Lung (tissue), 12 donors: ENCODE results near the gene GALNT2. TPM values are rescaled to one million over a fixed set of nuclear protein-coding genes. Genes with fewer than 3 reads are reported as not detected.

Experiments used
- ATAC-seq: fragments of 200-7000 bp; cut with Tn5 transposase; one replicate; pipeline ENCODE4 v1.9.1; 2020; ENCODE audit warnings: moderate number of reproducible peaks; ENCODE audit not compliant: insufficient read depth, low FRiP score
- DNase-seq, 3 donors: peaks; one replicate each; pipeline ENCODE4 v3.0.0-alpha.2; 2013 to 2017
- H3K27ac ChIP-seq, 2 donors: one replicate each; pipeline ENCODE4 v1.5.1; 2013; ENCODE audit warnings: mild to moderate bottlenecking in 2 of 2, moderate library complexity in 2 of 2, control low read depth in 1 of 2, inconsistent platforms in 1 of 2, low read depth in 1 of 2, low read length in 1 of 2
- H3K27me3 ChIP-seq, 3 donors: one replicate each; pipeline ENCODE4 v1.5.1; 2013; ENCODE audit warnings: low read length in 2 of 3; ENCODE audit not compliant: control insufficient read depth in 3 of 3, insufficient read depth in 3 of 3
- H3K36me3 ChIP-seq, 4 donors: one replicate each; pipeline ENCODE4 v1.5.1; 2013; ENCODE audit warnings: low read length in 4 of 4, mild to moderate bottlenecking in 1 of 4, moderate library complexity in 1 of 4; ENCODE audit not compliant: control insufficient read depth in 4 of 4, insufficient read depth in 4 of 4
- H3K4me1 ChIP-seq, 5 donors: one replicate each; pipeline ENCODE4 v1.5.1; 2013; ENCODE audit warnings: low read length in 5 of 5, mild to moderate bottlenecking in 2 of 5, moderate library complexity in 1 of 5; ENCODE audit not compliant: control insufficient read depth in 5 of 5, insufficient read depth in 5 of 5
- H3K4me3 ChIP-seq: one replicate; pipeline ENCODE4 v1.5.1; 2013; ENCODE audit warnings: mild to moderate bottlenecking, control low read depth, moderate library complexity
- H3K9ac ChIP-seq, 2 donors: one replicate each; pipeline ENCODE4 v1.5.1; 2013; ENCODE audit warnings: low read length in 2 of 2, control low read depth in 1 of 2; ENCODE audit not compliant: insufficient read depth in 1 of 2
- H3K9me3 ChIP-seq, 4 donors: one replicate each; pipeline ENCODE4 v1.5.1; 2013; ENCODE audit warnings: low read length in 3 of 4, mild to moderate bottlenecking in 1 of 4, moderate library complexity in 1 of 4; ENCODE audit not compliant: control insufficient read depth in 4 of 4, insufficient read depth in 3 of 4
- CTCF ChIP-seq: IDR thresholded peaks from 2 replicates; pipeline ENCODE4 v1.5.1; 2012; ENCODE audit warnings: mild to moderate bottlenecking; ENCODE audit errors: control extremely low read depth, extremely low read depth
- WGBS, 2 donors: extraction: QIAGEN DNeasy Blood & Tissue Kit; methylation state at CpG; one replicate each; pipeline ENCODE4 v1.1.7; 2013; 5-methylcytosine and 5-hydroxymethylcytosine counted together
- polyA plus RNA-seq, 2 donors: library from polyadenylated mRNA; stranded (reverse); fragments of 200-250 nt; gene quantifications; one replicate each; pipeline ENCODE4 v1.2.1, GENCODE V29; 2013
- total RNA-seq, 2 donors: library from RNA; depleted of rRNA in 1 of 2; stranded (reverse); fragments of >200 nt in 1 of 2; gene quantifications; one replicate each; pipeline ENCODE4 v1.2.1, GENCODE V29; 2014 to 2021
- donor health status: control.
- donor health status: control.
- donor health status: Bipolar disorder and iron deficiency.
- donor health status: healthy.
- donor health status: DM: yes; HTN: yes; CAD: no.

GALNT2 gene
- total and polyA plus RNA-seq, 4 donors, result 23.1 to 101 (median 58.9) TPM

GRCh38 chr1:230025686-230026085 lies 41.4 kb upstream of the GALNT2 start:
- Histone ChIP-seq H3K9me3 (peaks cover 0 to 6% (median 3%) of the 10 kb centered on the region in 4 donors), H3K27ac (no peak overlapping the region), H3K4me1 (peaks cover 0 to 2% (median 0%) of the 10 kb centered on the region in 5 donors), H3K27me3 (no peaks in the 10 kb centered on the region), H3K36me3 (no peaks in the 10 kb centered on the region), H3K4me3 (no peak overlapping the region), H3K9ac (no peak overlapping the region)
- WGBS, 2 donors, result 67 to 77% methylated on average over 3 of the region's 3 CpGs
- DNase-seq (no peak), ATAC-seq (no peak)
- no peak for TF ChIP-seq CTCF

GRCh38 chr1:230026139-230026538 lies 40.9 kb upstream of the GALNT2 start:
- H3K9me3 ChIP-seq, result peaks cover 0 to 6% (median 3%) of the 10 kb centered on the region in 4 donors
- no peaks in the 10 kb centered on the region for H3K36me3 ChIP-seq
- no peak overlapping the region for H3K27ac ChIP-seq
- no peak for TF ChIP-seq CTCF
- no peak overlapping the region for H3K4me3 ChIP-seq
- peaks cover 0 to 2% (median 0%) of the 10 kb centered on the region in 5 donors for H3K4me1 ChIP-seq
- 95% methylated on average over 1 of the region's 1 CpG for WGBS, 2 donors
- DNase-seq (no peak), ATAC-seq (no peak)
- no peak overlapping the region for H3K9ac ChIP-seq
- H3K27me3 ChIP-seq, result no peaks in the 10 kb centered on the region

- peaks cover 0 to 6% (median 3%) of the 10 kb centered on the region in 4 donors for H3K9me3 ChIP-seq
- 62 to 89% methylated on average over 5 of the region's 5 CpGs for WGBS, 2 donors
- no peak for TF ChIP-seq CTCF
- ATAC-seq (no peak), DNase-seq (no peak)
- H3K9ac ChIP-seq, result no peak overlapping the region
- H3K27ac ChIP-seq, result no peak overlapping the region
- no peaks in the 10 kb centered on the region for H3K27me3 ChIP-seq
- no peaks in the 10 kb centered on the region for H3K36me3 ChIP-seq
- peaks cover 0 to 2% (median 0%) of the 10 kb centered on the region in 5 donors for H3K4me1 ChIP-seq
- H3K4me3 ChIP-seq, result no peak overlapping the region
Measured at GRCh38 chr1:230026572-230026971, 40.5 kb upstream of the GALNT2 start.

- Histone ChIP-seq H3K4me1 (peaks cover 0 to 2% (median 0%) of the 10 kb centered on the region in 5 donors), H3K27ac (no peak overlapping the region), H3K9ac (no peak overlapping the region), H3K9me3 (peaks cover 0 to 6% (median 3%) of the 10 kb centered on the region in 4 donors), H3K27me3 (no peaks in the 10 kb centered on the region), H3K36me3 (no peaks in the 10 kb centered on the region), H3K4me3 (no peak overlapping the region)
- TF ChIP-seq CTCF, result no peak
- DNase-seq (no peak), ATAC-seq (no peak)
- WGBS, 2 donors, result 95 to 96% methylated on average over 11 of the region's 11 CpGs
Measured at GRCh38 chr1:230028602-230029223, 38.3 kb upstream of the GALNT2 start.
